Mesenteric fat pad (tissue), 1 donor: Measurements from ENCODE around the gene CISD2. TPM values are rescaled to one million over a fixed set of nuclear protein-coding genes. Genes with fewer than 3 reads are reported as not detected.
"Not testable (repeated sequence)": the region's sequence is repeated elsewhere in the genome, so short reads cannot be mapped to it uniquely, and the experiment has no call there.

Experiments
- DNase-seq: peaks from one replicate; pipeline ENCODE4 v3.0.0-alpha.2; 2020; ENCODE audit warnings: low spot score
- total RNA-seq: library from RNA; stranded (reverse); fragmentation: NEBNext Ultra II Directional; extraction: Animal tissue kit (Norgen Biotek cat#: 25700); gene quantifications from one replicate; pipeline ENCODE4 v1.2.1, GENCODE V29; 2021
- donor health status: DM: yes; HTN: yes; CAD: no.

The CISD2 gene
- total RNA-seq, 1 donor from 2014 or later = 25.7 TPM

GRCh38 chr4:102849579-102850104 is 19.1 kb upstream of the CISD2 start:
- no peak for DNase-seq

- no peak for DNase-seq
These were observed 18.4 kb upstream of the CISD2 start for GRCh38 chr4:102850370-102850769.

GRCh38 chr4:102858828-102859464 is 9.8 kb upstream of the CISD2 start:
- no peak for DNase-seq

- DNase-seq = no peak
These were observed 8.0 kb upstream of the CISD2 start for GRCh38 chr4:102860611-102861324.

GRCh38 chr4:102862016-102862415 is 6.8 kb upstream of the CISD2 start:
- DNase-seq = no peak

- DNase-seq = no peak
These were observed 6.0 kb upstream of the CISD2 start for GRCh38 chr4:102862747-102863146.

- not testable (repeated sequence) for DNase-seq
These were observed 3.5 kb upstream of the CISD2 start for GRCh38 chr4:102865327-102865726.

GRCh38 chr4:102867278-102868152 is 1.3 kb upstream of the CISD2 start:
- no peak for DNase-seq

GRCh38 chr4:102868153-102868780 is 525 bp upstream of the CISD2 start:
- no peak for DNase-seq

- no peak for DNase-seq
These were observed 891 bp downstream of the CISD2 start for GRCh38 chr4:102869569-102870197.

GRCh38 chr4:102871772-102872171 is 3.0 kb downstream of the CISD2 start:
- no peak for DNase-seq

GRCh38 chr4:102877477-102878106 is 8.8 kb downstream of the CISD2 start:
- not testable (repeated sequence) for DNase-seq

- not testable (repeated sequence) for DNase-seq
These were observed 9.6 kb downstream of the CISD2 start for GRCh38 chr4:102878349-102878748.

GRCh38 chr4:102878901-102879300 is 10.1 kb downstream of the CISD2 start:
- no peak for DNase-seq

- no peak for DNase-seq
These were observed 12.6 kb downstream of the CISD2 start for GRCh38 chr4:102881343-102881742.

GRCh38 chr4:102883278-102883677 is 14.5 kb downstream of the CISD2 start:
- DNase-seq = no peak

GRCh38 chr4:102888570-102888969 is 19.8 kb downstream of the CISD2 start:
- not testable (repeated sequence) for DNase-seq

GRCh38 chr4:102889866-102890265 is 21.1 kb downstream of the CISD2 start:
- not testable (repeated sequence) for DNase-seq

GRCh38 chr4:102896547-102896946 is 27.8 kb downstream of the CISD2 start:
- DNase-seq = not testable (repeated sequence)

- DNase-seq = not testable (repeated sequence)
These were observed 28.8 kb downstream of the CISD2 start for GRCh38 chr4:102897610-102898009.
